Type B pancreatic cell (in vitro differentiated cells): ENCODE measurements around the gene TLE1. TPM values are rescaled to one million over a fixed set of nuclear protein-coding genes. Genes with fewer than 3 reads are reported as not detected.

Experiments used
- DNase-seq: peaks from one replicate; pipeline ENCODE4 v3.0.0; 2021; ENCODE audit warnings: mixed read lengths; ENCODE audit not compliant: unreplicated experiment; ENCODE audit errors: extremely low spot score
- H3K27ac Mint-ChIP-seq: 2 replicates; pipeline ENCODE4 v1.8.0; 2021; ENCODE audit warnings: mild to moderate bottlenecking, mixed read lengths
- H3K27me3 Mint-ChIP-seq: 2 replicates; pipeline ENCODE4 v1.8.0; 2021; ENCODE audit warnings: mixed read lengths
- H3K36me3 Mint-ChIP-seq: 2 replicates; pipeline ENCODE4 v1.8.0; 2021; ENCODE audit warnings: mixed read lengths
- H3K4me1 Mint-ChIP-seq: one replicate; pipeline ENCODE4 v1.8.0; 2021; ENCODE audit warnings: mixed read lengths; ENCODE audit not compliant: unreplicated experiment
- H3K4me3 Mint-ChIP-seq: 2 replicates; pipeline ENCODE4 v1.8.0; 2021; ENCODE audit warnings: mild to moderate bottlenecking, mixed read lengths
- H3K9me3 Mint-ChIP-seq: 2 replicates; pipeline ENCODE4 v1.8.0; 2021; ENCODE audit warnings: mixed read lengths
- CTCF ChIP-seq: fragments of 200-600 bp; sonication (generic); conservative IDR thresholded peaks from 2 replicates; pipeline ENCODE4 v1.5.0; 2021; ENCODE audit warnings: antibody characterized with exemption, mild to moderate bottlenecking
- total RNA-seq: library from RNA; stranded (reverse); gene quantifications from 2 replicates; pipeline ENCODE4 v1.2.1, GENCODE V29; 2021; ENCODE audit warnings: low replicate concordance

TLE1 gene
- total RNA-seq, 1 donor from 2014 or later, result 99.6 TPM

GRCh38 chr9:81671880-81672280 is 17.5 kb downstream of the TLE1 start:
- Mint-ChIP-seq H3K27ac (no peak overlapping the region), H3K4me1 (peaks cover 48% of the 10 kb centered on the region), H3K36me3 (peaks cover 58% of the 10 kb centered on the region), H3K9me3 (peaks cover 10% of the 10 kb centered on the region), H3K27me3 (no peaks in the 10 kb centered on the region), H3K4me3 (no peak overlapping the region)
- no peak for TF ChIP-seq CTCF
- DNase-seq, result no peak

DNA sequence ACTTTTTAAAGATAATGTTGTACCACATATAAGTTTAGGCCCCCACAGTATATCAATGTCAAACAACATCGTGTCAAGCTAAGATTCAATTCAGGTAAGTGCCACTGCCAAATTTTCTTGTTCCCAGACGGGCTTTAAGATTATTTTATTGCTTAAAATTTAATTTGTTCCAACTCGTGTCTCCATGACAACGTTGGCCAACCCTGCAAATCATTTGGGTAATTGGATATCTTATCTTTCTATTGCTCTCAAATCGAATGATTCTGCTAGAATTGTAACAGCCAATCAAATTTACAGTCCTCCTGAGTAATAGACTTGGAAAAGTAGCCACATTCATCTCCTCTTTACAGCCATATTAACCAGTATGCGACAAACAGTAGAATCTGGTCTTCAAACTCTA is 19.5 kb downstream of the TLE1 start:
- Mint-ChIP-seq H3K36me3 (peaks cover 43% of the 10 kb centered on the region), H3K27me3 (no peaks in the 10 kb centered on the region), H3K9me3 (peaks cover 5% of the 10 kb centered on the region), H3K27ac (no peak overlapping the region), H3K4me3 (no peak overlapping the region), H3K4me1 (peaks cover 56% of the 10 kb centered on the region)
- no peak for DNase-seq
- TF ChIP-seq CTCF, result no peak

DNA sequence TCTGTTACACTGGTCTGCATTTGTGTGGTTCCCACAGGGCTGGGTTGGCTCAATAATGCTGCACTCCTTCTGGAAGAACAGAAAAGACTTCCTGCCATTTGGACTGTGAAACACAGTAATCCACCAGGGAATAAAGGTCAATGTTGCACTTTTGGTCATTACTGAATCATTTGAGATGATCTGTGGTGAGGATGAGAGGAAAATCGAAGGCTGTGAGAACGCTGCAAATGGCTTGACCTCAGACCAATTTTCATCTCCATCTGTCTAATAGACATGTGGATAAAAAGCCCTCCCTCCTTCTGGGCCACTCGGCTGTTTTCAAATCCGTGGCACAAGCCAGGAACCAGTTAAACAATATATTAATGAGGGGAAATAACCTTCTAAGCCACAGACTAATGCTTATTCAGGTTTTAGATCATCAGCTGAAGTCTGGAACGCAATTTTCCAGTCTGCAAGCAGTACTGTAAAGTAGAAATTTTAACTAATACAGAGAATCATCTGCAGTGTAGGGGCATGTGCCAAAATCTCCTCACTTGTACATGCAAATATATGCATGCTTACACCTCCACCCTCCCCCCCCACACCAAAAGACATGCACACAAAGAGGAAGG is 20.2 kb downstream of the TLE1 start:
- DNase-seq, result no peak
- H3K4me3 Mint-ChIP-seq, result no peak overlapping the region
- peaks cover 5% of the 10 kb centered on the region for H3K9me3 Mint-ChIP-seq
- peaks cover 56% of the 10 kb centered on the region for H3K4me1 Mint-ChIP-seq
- peaks cover 43% of the 10 kb centered on the region for H3K36me3 Mint-ChIP-seq
- H3K27ac Mint-ChIP-seq, result no peak overlapping the region
- TF ChIP-seq CTCF, result no peak
- no peaks in the 10 kb centered on the region for H3K27me3 Mint-ChIP-seq

DNA sequence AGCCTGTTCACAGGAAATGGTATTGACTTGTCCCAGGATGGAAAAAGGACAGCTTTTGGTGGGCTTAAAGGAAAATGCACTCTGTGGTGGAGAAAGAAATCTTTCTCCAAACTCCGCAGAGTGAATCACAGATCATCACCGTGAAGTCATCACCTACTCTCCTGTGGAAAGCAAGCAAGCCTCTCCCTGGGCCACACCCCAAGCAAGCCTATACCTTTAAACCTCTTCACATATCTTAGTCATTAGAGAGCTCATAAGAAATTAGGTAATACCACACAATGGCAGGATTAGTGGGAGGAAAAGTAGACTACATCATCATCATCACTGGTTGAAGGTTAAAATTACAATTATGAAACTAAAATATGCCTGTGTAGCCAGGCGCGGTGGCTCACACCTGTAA is 23.2 kb downstream of the TLE1 start:
- no peak for DNase-seq
- TF ChIP-seq CTCF, result no peak
- peaks cover 42% of the 10 kb centered on the region for H3K36me3 Mint-ChIP-seq
- no peak overlapping the region for H3K27ac Mint-ChIP-seq
- no peaks in the 10 kb centered on the region for H3K27me3 Mint-ChIP-seq
- peak overlapping the region; percentile 61 for H3K4me3 Mint-ChIP-seq
- H3K4me1 Mint-ChIP-seq, result peaks cover 59% of the 10 kb centered on the region
- no peaks in the 10 kb centered on the region for H3K9me3 Mint-ChIP-seq

GRCh38 chr9:81665322-81665871 is 23.9 kb downstream of the TLE1 start:
- Mint-ChIP-seq H3K36me3 (peaks cover 42% of the 10 kb centered on the region), H3K4me3 (peak overlapping the region; percentile 25), H3K4me1 (peaks cover 59% of the 10 kb centered on the region), H3K9me3 (no peaks in the 10 kb centered on the region), H3K27ac (no peak overlapping the region), H3K27me3 (no peaks in the 10 kb centered on the region)
- DNase-seq, result no peak
- no peak for TF ChIP-seq CTCF
